HG02642 (cell line): ENCODE data around the gene PLAC8L1.

Experiments
- ATAC-seq: cut with Tn5 transposase; IDR thresholded peaks from one replicate; pipeline ENCODE4 v1.9.1; 2021; ENCODE audit warnings: mild to moderate bottlenecking; ENCODE audit not compliant: unreplicated experiment, poor library complexity

Gene PLAC8L1

DNA sequence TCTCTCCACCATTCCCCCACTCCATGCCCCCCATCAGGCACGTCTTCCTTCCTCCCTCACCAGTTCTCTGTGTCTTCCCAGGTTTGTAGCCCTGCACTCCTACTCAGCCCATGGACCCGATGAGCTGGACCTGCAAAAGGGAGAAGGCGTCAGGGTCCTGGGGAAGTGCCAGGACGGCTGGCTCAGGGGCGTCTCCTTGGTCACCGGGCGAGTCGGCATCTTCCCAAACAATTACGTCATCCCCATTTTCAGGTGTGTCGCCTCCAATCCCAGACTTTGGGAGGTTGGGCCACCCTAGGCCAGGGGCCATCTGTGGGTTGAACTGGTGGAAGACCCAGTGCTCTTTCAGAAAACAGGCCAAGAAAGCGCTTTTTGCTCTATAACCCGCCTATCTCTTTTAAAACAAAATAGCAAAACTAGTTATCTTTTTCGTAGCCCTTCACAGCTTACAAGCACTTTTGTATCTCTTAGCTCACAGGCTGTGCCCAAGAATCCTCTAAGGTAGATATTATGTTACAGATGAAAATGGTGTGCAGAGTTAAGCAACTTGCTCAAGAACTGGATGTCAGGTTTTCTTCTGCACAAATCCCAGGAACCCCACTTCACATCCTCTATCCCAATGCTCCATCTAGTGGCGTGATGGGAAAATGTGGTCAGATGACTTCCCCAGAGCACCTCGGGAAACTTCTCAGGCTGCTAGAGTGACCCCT is 56.2 kb downstream of the PLAC8L1 start:
- no peak for ATAC-seq

DNA sequence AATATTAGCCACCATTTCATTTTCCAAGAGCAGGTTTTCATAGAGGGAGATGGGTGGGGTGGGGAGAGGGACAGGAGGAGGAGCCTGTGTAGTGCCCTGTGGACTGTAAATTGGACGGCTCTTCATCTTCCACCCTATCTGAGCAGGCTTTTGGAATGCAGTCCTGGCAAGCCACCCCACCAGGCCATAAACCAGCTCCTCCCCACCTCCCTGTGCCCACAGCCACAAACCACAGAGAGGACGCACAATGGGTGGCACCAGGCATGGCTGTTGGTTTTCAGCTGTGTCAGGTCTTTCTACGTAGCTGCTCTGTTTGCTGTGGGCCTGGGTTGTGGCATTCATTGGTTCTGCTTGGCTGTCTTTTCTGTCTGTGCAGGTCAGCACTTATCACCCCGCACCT is 58.0 kb downstream of the PLAC8L1 start:
- no peak for ATAC-seq

- ATAC-seq: no peak
These were observed 61.7 kb downstream of the PLAC8L1 start for GRCh38 chr5:146043722-146044121.

DNA sequence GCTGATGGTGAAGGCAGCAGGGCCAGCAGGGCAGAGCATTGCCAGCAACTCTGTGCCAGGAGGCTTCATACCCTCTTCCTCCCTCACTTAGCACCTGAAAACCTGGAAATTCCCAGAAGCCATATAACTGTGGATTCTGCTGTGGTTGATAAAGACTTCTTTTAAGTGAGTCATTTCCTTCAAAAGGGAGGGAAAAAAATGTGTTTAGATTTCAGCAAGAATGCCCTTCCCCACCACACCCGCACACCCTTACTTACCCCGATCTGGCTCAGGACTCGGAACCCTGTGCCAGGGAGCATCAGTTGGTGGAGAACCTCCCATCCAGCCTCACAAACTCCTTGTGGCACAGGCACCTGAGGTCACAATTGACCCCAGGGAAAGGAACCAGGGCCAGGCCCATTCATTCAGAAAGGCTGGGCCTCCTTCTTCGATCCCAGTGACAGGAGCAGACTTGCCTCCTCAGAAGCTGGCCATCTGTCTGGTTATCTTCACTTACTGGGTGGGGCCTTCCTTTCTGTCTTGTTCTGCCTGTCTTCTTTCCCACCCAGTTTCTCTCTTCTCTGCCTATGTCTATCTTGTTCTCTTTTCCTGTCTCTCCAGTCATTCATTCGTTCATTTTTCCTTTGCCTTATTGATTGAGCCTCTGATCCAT is 62.6 kb downstream of the PLAC8L1 start:
- ATAC-seq: no peak

GRCh38 chr5:146041180-146041789 is 64.1 kb downstream of the PLAC8L1 start:
- ATAC-seq: peak; percentile 73

DNA sequence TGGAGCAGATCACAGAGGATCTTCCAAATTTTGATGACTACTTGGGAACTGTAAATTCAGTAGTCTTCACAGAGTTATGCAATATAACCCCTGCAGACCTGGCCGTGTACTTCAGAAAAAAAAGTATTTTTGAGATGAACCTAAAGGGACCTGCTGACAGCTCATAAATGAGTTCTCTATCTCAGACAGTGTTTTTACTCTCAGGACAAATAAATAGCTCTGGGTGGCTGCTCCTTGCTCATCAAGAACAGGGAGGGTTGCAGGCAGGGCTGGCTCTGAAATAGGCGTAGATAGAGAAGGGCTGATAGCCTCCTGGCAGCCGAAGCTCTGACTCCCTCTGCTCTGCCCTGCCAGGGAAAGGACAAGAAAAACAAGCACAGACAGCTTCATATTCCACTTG is 64.8 kb downstream of the PLAC8L1 start:
- ATAC-seq: no peak

DNA sequence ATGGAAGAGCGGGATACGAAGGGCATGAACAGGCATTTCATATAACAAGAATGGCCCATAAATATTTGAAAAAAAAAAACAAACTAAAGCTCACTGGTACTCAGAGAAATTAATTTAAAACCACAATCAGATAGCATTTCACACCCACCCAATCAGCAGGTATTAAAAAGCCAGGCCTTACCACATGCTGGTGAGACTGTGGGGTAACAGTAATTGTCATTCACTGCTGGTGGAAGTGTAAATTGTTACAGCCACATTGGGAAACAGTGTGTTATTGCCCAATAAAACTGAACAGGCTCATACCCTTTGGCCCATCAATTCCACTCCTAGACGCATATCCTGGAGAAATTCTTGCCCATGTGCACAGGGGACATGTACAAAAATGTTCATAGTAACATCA is 66.0 kb downstream of the PLAC8L1 start:
- no peak for ATAC-seq

GRCh38 chr5:146034605-146035004 is 70.8 kb downstream of the PLAC8L1 start:
- no peak for ATAC-seq
